ENCODE data around the gene NMUR2.

The NMUR2 gene, protein sequence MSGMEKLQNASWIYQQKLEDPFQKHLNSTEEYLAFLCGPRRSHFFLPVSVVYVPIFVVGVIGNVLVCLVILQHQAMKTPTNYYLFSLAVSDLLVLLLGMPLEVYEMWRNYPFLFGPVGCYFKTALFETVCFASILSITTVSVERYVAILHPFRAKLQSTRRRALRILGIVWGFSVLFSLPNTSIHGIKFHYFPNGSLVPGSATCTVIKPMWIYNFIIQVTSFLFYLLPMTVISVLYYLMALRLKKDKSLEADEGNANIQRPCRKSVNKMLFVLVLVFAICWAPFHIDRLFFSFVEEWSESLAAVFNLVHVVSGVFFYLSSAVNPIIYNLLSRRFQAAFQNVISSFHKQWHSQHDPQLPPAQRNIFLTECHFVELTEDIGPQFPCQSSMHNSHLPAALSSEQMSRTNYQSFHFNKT

DNA sequence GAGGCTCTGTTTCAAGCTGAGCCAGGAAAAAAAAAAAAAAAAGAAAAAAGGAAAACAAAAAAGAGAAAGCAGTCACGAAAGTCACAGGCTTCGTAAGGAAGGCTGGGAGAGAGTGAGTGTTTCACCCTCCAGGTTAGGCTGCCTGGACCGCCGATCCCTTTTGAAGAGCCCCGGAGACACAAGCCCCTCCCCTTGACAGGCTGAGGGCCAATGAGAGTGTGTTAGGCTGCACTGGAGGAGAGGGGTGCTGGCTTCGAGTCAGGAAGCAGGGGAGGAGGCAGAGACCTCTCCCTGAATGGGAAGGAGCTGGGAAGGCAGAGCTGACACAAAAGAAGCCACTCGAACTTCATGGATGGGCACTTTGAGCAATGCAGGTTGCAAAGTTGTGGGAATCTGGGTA lies at the start of gene NMUR2:
Gene NMUR2, minus strand, starts transcription at position 135 of the 400 bp plus-strand sequence. CDS start 166 bp downstream, outside the sequence.
- intact Hi-C loops (cut with DNase I) = no loop called here
- peak in 1 of 42 donors; percentile 3 for DNase-seq

DNA sequence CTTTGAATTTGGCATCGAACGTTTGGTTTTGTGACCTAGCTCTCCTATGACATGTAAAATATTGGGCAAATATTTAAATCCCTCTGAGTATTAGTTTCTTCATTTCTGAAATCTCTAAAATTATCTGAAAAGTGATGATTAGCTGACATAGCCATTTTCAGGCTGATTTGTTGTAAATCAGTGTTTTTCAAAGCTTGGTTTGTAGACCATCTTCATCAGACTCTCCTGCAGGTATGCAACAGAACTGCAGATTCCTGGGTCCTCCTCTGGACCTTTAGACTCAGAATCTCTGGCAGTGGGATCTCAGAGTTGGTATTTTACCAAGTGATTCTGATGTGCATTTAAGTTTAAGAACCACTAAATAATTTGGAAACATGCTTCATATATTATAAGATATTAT lies 38.9 kb upstream of the NMUR2 start:
- no peak for DNase-seq
- intact Hi-C loops (cut with DNase I) = no loop called here

DNA sequence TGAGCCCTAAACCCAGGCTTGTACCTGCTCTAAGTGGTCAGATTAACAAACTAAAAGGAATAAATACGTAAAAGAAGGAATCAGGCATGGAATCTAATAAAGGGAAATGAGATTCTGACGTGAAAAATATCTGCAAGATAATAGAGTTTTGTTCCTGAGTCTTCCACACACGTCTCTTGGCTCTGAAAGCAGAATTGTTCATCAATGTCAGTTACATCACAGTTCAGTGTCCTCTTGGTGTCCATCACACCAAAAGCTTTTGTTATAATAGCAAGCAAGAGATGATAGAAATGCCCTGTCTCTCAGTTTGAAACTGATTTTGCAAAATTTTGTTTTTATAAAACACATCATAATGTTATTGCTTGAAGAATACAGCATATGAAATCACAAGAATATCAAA lies 34.7 kb upstream of the NMUR2 start:
- peak in 11 of 42 donors; percentile 4 to 63 (median 21) for DNase-seq
- intact Hi-C loops (cut with DNase I) = no loop called here

DNA sequence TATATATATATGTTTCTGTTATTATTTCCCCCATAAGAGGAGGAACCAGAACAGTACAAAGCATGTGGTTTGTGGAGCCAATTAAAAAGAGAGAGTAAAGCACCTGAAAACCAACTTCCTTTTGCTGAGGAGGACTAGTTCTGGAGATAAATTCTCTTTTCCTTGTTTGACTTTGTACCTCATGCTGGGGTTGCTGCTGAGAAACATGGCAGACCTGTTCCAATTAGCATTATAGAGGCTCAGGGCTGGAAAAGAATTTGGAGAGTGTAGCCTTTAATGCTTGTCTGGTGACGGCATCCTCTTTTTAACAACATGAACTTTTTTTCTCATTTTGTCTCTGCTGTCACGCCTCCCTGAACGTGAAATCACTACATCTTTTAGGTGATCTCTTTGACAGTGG lies 32.8 kb upstream of the NMUR2 start:
- intact Hi-C loops (cut with DNase I) = no loop called here
- DNase-seq = no peak

DNA sequence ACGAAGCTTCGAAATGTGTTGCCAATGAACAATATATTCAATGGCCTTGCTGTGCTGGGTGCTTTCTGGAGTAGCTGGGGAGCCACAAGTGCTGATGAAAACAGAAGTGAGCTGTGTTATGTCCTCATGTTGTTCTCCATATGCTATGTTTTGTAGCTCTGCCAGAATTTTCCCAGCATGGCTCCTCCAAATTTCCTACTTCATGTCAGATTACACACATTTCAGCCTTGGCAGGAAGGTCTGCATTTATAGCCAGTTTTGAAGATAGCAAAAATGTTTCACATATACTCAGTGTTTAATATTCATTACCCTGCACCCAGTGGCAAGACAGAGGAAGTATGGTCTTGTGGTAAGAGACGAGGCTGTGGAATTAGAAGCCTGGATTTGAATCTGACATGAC lies 22.6 kb upstream of the NMUR2 start:
- peak in 4 of 42 donors; percentile 2 to 13 (median 10) for DNase-seq
- intact Hi-C loops (cut with DNase I) = no loop called here

DNA sequence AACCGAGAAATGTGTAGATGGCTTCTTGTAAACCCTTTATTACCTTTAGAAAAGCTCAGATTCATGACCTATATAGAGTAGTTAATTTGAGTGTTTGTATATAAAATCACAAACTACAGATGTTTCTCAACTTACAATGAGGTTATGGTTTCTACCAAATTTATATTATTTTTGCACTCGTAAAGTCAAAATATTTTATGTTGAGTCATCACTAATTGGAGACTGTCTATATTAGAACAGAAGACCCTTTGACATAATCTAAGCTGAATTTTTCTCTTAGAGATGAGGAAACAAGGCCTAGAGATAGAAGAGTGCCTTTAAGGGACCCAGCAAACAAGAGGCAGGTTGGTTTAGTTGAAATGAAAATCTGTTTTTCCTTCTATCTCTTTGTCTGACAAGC lies 20.0 kb upstream of the NMUR2 start:
- DNase-seq = no peak
- intact Hi-C loops (cut with DNase I) = no loop called here

DNA sequence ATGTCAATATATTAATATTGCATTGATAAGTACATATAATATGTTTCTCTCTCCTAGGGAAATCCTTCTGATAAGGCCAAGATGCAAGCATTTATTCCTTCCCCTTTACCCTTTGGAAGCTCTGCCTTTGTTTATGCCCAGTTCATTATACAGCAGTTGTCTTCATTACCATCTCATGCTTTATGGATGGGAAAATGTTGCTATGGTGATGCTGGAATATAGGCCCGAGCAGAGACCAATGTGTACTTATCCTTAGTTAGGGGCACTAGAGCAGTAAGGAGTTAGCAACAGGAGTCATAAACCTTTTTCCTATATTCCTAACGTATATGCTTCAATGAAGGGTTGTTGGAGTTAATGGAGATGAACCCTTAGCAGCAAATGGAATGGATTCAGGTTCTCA lies 19.4 kb upstream of the NMUR2 start:
- intact Hi-C loops (cut with DNase I) = no loop called here

DNA sequence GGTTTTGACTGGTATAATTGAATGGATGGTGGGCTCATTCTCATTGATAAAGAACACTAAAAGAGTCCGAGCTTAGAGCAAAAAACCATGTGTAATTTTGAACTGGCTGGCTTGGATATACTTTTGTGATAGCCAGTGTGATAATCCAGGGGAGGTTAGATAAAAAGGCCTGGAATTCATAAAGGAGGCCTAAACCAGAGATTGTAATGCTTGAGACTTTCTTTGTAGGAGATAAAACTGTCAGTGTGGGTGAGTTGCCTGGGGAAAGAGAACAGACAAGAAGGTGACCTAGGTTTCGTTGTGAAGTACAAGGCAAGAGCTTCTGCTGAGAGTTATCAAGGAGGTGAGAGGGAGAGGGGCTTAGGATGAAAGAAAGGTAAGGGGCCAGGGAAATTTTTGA lies 17.0 kb upstream of the NMUR2 start:
- intact Hi-C loops (cut with DNase I) = no loop called here
- no peak for DNase-seq

More for the DNA sequence above, 19.4 kb upstream of the NMUR2 start:
- no peak for DNase-seq

DNA sequence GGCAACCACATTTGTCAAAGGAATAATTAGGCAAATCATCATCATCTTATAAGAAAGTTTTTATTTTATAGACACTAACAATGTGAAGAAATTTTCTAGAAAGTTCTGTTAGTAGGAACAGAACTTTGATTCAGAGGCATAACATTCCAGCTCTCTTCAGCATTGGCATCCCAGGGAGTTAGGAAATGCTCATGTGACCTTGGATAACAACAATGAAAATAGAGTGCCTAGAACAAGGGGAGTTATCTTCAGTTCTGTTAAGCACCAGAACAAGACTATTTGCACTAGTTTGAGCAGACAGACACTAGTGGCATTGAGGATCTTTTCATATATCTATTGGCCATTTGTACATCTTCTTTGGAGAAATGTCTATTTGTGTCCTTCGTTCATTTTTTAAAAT lies 7.0 kb upstream of the NMUR2 start:
- no peak for DNase-seq
- intact Hi-C loops (cut with DNase I) = no loop called here

DNA sequence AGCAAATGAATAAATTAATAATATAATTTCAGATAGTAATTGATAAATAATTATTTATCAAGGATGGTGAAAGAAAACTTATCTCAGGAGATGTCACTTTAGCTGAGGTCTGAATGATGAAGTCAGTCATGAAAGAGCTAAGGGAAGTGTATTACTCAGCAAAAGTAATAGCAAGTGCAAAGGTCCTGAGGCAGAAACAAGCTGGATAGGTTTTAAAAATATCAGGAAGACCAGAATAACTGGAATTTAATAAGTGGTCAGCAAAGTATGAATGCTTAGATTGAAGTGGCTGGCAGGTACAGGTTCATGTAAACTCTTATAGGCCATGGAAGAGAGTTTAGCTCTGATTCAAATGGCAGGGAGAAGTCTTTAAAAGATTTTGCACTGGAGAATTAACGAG lies 1.0 kb upstream of the NMUR2 start:
- intact Hi-C loops (cut with DNase I) = no loop called here

DNA sequence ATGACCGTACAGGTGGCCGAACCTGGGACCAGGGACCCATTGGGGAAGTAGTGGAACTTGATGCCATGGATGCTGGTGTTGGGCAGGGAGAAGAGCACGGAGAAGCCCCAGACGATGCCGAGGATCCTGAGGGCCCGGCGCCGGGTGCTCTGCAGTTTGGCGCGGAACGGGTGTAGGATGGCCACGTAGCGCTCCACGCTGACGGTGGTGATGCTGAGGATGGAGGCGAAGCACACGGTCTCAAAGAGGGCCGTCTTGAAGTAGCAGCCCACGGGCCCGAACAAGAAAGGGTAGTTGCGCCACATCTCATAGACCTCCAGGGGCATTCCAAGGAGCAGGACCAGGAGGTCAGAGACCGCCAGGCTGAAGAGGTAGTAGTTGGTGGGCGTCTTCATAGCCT lies 585 bp downstream of the NMUR2 start:
- DNase-seq = no peak
- intact Hi-C loops (cut with DNase I) = no loop called here

More for the DNA sequence above, 1.0 kb upstream of the NMUR2 start:
- DNase-seq = no peak

DNA sequence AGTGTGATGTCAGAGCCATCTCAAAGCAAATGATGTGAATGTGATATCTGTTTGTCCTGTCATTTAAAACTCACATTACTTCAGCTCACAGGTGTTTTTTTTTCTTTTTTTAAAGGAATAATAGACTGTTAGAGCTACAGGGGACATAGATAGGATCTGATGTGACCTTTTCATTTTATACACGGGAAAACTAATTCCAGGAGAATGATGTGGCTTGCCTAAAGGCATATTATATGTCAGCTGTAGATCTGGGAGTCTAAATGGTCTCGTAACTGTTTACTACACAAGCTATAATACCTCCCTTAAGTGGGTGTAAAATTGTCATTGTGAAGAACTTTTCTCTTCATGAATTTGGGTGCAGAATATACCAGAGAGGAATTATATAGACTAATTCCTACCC lies 2.0 kb downstream of the NMUR2 start:
- intact Hi-C loops (cut with DNase I) = no loop called here
- no peak for DNase-seq

DNA sequence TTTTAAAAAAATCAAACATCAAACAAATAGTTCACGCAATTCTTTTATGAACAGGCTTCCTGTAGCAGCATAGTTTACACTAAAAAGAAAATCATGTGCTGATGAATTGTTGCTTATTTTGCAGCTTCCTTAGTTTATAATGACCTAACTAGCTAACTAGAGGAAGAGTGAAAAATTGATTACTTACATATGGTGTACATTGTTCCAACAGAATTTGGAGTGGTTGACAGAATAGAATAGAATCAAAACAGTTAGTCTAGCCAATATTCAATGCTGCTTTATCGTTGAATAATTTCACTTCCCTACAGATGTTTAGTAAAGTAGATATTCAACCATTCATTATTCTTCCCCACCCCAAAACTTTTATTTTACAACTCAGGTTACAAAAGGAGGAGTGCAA lies 4.2 kb downstream of the NMUR2 start:
- no peak for DNase-seq
- intact Hi-C loops (cut with DNase I) = no loop called here

DNA sequence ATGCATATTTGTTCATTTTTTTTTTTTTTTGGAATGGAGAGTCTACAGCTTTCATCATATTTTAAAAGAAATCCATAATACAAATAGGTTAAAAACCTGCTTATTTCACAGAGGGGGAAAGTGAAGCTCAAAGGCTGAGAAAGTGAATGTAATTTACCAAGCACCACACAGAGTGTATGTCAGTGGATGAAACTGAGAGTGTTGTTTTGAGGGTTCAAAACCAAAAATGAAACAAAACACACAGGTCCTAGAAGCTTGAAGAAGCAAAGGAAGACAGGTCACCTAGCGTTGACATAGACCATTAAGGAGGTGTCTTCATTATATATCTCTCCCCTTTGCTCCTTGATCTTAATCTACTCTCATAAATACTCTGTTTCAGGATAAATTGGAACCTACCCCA lies 7.5 kb downstream of the NMUR2 start:
- no peak for DNase-seq
- intact Hi-C loops (cut with DNase I) = no loop called here

DNA sequence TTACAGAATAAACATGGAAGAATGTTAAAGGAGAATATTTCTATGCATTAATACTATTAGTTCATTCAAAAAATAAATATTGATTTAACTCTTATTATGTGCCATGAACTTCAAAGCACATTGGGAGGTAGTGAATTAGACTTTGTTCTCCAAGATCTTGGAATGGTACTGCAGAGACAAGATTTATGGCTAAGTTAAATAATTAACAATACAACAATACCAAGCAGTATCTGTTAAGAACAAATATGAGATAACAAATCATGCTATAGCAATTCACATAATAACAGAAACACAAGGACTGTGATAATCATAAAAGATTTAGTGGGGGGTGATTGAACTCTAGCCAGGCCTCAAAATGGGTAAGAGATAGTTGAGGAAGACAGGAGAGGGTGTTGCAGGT lies 11.6 kb downstream of the NMUR2 start:
- no peak for DNase-seq
- intact Hi-C loops (cut with DNase I) = no loop called here

DNA sequence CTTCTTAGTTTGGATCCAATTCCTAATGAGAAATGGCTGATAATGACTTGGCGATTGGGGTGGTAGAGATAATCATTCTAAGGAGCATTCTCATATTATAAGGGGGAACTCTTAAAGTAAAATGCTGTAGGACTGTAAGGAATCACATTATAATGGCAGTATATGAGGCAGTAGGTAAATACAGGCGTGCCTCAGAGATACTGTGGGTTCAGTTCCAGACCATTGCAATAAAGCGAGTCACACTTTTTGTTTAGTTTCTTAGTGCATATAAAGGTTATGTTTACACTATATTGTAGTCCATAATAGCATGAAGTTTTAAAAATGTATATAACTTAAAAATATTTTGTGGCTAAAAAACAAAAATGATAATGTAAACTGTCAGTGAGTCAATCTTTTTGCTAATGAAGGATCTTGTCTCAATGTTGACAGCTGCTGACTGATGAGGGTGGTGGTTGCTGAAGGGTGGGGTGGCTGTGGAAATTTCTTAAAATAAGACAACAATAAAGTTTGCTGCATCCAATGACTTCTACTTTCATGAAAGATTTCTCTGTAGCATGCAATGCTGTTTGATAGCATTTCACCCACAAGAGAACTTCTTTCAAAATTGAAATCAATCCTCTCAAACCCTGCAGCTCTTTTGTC lies 15.8 kb downstream of the NMUR2 start:
- DNase-seq = no peak
- intact Hi-C loops (cut with DNase I) = no loop called here

DNA sequence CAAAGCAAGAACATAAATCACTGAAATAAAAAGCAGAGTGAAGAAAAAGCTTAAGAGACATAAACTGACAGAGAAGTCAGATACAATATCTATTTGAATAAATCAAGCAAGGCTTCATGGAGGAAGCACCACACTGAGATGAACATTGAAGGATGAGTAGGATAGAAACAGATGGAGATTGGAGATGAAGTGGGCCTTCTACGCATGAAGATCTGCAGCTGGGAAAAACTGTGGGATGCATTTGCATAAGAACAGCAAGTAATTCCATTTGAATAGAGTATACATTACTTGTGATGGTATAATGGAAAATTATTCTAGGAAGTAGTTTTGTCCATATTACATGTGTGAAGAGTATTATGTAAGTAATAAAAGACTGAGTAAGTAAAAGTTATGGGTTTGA lies 16.5 kb downstream of the NMUR2 start:
- no peak for DNase-seq
- intact Hi-C loops (cut with DNase I) = no loop called here

DNA sequence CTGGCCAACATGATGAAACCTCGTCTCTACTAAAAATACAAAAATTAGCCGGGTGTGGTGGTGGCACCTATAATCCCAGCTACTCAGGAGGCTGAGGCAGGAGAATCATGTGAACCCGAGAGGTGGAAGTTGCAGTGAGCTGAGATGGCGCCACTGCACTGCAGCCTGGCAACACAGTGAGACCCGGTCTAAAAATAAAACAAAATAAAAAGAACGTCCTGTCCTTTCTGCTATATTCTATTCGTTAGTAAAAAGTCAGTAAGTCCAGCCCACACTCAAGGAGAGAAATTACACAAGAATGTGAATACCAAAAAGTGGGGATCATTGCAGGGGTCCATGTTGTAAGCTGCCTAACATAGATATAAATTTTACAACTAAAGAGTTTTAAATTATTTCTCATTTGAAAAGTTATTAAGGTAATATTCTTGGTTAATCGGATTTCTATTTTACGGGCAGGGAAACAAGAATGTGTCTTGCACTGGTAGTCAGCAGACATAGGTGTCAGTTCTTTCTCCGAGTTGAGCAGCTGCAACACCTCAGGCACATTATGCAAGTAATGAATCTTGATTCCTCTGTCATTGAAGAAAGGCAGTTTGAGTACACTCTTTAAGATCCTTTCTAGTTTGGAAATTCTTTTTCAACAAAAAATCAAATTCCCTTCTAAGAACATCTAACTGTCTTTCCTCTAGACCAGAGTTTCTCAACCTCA lies 24.5 kb downstream of the NMUR2 start:
- DNase-seq = no peak
- intact Hi-C loops (cut with DNase I) = no loop called here

DNA sequence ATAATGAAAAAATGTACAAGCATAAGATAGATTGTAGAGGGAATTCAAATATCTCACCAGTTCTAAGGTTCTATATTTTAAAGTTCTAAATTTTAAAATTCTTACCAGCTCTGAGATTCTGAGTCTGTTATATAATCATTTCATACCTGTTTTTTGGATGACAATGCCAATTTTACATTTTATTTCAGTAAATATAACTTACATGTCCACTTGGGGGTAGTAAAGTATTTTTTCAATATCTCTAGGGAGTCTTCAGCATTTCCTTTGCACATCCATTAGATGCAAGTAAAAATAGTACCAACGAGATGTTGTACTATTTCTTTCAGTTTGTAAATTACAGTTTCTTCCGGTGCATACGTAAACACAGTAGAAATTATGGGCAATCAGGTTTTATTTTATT lies 25.7 kb downstream of the NMUR2 start:
- intact Hi-C loops (cut with DNase I) = loop anchor here (10.0 kb wide), 1 partner anchor 125 kb away; no protein-coding TSS in a partner anchor
- no peak for DNase-seq

DNA sequence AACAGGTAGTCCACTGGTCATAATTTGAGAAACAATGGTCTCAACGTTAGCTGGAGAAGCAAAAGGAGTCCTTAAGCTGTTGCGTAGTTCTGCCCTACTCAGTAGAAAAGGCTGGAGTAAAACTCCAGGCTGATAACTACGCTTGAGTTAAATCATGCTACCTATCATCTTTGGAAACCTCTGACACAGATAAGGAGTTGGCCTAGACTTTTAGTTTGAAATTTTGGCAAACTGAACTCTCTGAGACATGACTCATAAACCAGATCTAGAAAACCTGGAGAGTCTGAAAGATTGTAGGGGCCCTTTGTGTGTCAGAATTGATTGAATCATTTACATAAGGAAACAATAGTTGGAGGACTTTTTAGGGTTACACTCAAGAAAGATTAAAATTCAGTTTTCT lies 26.3 kb downstream of the NMUR2 start:
- intact Hi-C loops (cut with DNase I) = loop anchor here (10.0 kb wide), 1 partner anchor 126 kb away; no protein-coding TSS in a partner anchor
- DNase-seq = no peak

Measured in head of caudate nucleus (tissue), 42 donors.